WTC11 (cell line): ENCODE results near the gene CCDC15.

Source experiments
- CREB1 ChIP-seq: sonication (generic); formaldehyde crosslinking; IDR thresholded peaks from 2 replicates; pipeline ENCODE4 v1.8.0; 2023; ENCODE audit warnings: mild to moderate bottlenecking, missing genetic modification reagents
- TF ChIP-seq, protein P1 (sequence below): fragments of 200-600 bp; IDR thresholded peaks from 2 replicates; pipeline ENCODE4 v1.8.0; 2022; ENCODE audit warnings: antibody characterized with exemption

DNA sequence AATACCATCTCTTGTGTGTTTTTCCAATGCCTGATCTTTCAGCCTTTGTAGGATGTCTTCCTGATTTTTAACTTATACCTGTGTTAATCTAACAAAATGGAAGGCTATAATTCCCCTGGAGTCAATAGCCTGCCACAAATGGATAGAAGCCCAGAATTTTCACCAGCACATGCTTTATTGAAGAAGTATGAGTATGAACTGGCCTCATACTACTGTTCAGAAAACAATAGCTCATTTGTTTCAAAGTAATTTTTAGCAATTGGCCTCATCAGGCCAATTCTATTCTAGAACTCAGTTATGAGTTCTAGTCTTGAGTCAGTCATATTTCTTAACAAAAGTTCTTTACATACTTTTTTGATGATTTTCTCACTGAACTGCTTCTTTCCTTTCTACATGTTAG, 68.5 kb downstream of the CCDC15 start:
- TF ChIP-seq CREB1 (CRISPR knock-in tag), result no peak
- TF ChIP-seq, protein P1, sequence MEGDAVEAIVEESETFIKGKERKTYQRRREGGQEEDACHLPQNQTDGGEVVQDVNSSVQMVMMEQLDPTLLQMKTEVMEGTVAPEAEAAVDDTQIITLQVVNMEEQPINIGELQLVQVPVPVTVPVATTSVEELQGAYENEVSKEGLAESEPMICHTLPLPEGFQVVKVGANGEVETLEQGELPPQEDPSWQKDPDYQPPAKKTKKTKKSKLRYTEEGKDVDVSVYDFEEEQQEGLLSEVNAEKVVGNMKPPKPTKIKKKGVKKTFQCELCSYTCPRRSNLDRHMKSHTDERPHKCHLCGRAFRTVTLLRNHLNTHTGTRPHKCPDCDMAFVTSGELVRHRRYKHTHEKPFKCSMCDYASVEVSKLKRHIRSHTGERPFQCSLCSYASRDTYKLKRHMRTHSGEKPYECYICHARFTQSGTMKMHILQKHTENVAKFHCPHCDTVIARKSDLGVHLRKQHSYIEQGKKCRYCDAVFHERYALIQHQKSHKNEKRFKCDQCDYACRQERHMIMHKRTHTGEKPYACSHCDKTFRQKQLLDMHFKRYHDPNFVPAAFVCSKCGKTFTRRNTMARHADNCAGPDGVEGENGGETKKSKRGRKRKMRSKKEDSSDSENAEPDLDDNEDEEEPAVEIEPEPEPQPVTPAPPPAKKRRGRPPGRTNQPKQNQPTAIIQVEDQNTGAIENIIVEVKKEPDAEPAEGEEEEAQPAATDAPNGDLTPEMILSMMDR, result no peak
